Muscle of arm (tissue), 14 donors: ENCODE data around the gene CCDC68. TPM values are rescaled to one million over a fixed set of nuclear protein-coding genes. Genes with fewer than 3 reads are reported as not detected.
"Not testable (repeated sequence)": the region's sequence is repeated elsewhere in the genome, so short reads cannot be mapped to it uniquely, and the experiment has no call there.

Source experiments
- DNase-seq: peaks from one replicate; pipeline ENCODE4 v3.0.0-alpha.2; 2013
- long read RNA-seq, 11 donors: transcript quantifications; one replicate each; lab custom pipeline, GENCODE V29; 2026
- polyA plus RNA-seq, 12 donors: library from polyadenylated mRNA; unstranded; fragments of 120-200 nt; gene quantifications; one replicate each; pipeline ENCODE4 v1.2.1, GENCODE V29; 2013; ENCODE audit not compliant: insufficient read length in 12 of 12

The CCDC68 gene
- polyA plus RNA-seq: 10 to 100 TPM in 1 of 12 donors, 1 to 10 TPM in 5, under 1 TPM in 5, not detected in 1; 0.28 to 18.0 (median 1.2) TPM
- long read RNA-seq, donor 1, full-length matches to known transcripts: 1 of 1 reads
- long read RNA-seq, donor 1, partial matches to known transcripts: 0 of 1 reads
- long read RNA-seq, donor 1, other reads (novel, unspliced or antisense): 0 of 1 reads
- long read RNA-seq, donor 2: 0 reads
- long read RNA-seq, donor 3: 0 reads
- long read RNA-seq, donor 4: 0 reads
- long read RNA-seq, donor 5: 0 reads
- long read RNA-seq, donor 6: 0 reads
- long read RNA-seq, donor 7: 0 reads
- long read RNA-seq, donor 8: 0 reads
- long read RNA-seq, donor 9: 0 reads
- long read RNA-seq, donor 10: 0 reads
- long read RNA-seq, donor 11: 0 reads

- DNase-seq: no peak
Observed at GRCh38 chr18:54958704-54959625, at the start of gene CCDC68. Gene CCDC68 (minus strand): TSS chr18:54959461. CDS start chr18:54942791, 16,670 bp downstream.

GRCh38 chr18:55007602-55008001, 48.3 kb upstream of the CCDC68 start:
- DNase-seq: no peak

- DNase-seq: no peak
Observed at GRCh38 chr18:55003695-55004094, 44.4 kb upstream of the CCDC68 start.

GRCh38 chr18:55002261-55002660, 43.0 kb upstream of the CCDC68 start:
- no peak for DNase-seq

- DNase-seq: no peak
Observed at GRCh38 chr18:55001394-55002024, 42.2 kb upstream of the CCDC68 start.

GRCh38 chr18:55000529-55000928, 41.3 kb upstream of the CCDC68 start:
- DNase-seq: no peak

- no peak for DNase-seq
Observed at GRCh38 chr18:54999016-54999415, 39.8 kb upstream of the CCDC68 start.

GRCh38 chr18:54995421-54996143, 36.3 kb upstream of the CCDC68 start:
- DNase-seq: no peak

- peak; percentile 34 for DNase-seq
Observed at GRCh38 chr18:54991981-54992380, 32.7 kb upstream of the CCDC68 start.

GRCh38 chr18:54984908-54985307, 25.6 kb upstream of the CCDC68 start:
- no peak for DNase-seq

GRCh38 chr18:54983791-54984190, 24.5 kb upstream of the CCDC68 start:
- DNase-seq: no peak

GRCh38 chr18:54983041-54983686, 23.9 kb upstream of the CCDC68 start:
- DNase-seq: peak; percentile 48

GRCh38 chr18:54981076-54981475, 21.8 kb upstream of the CCDC68 start:
- no peak for DNase-seq

- no peak for DNase-seq
Observed at GRCh38 chr18:54975598-54975997, 16.3 kb upstream of the CCDC68 start.

- no peak for DNase-seq
Observed at GRCh38 chr18:54973046-54973445, 13.8 kb upstream of the CCDC68 start.

GRCh38 chr18:54968807-54969206, 9.5 kb upstream of the CCDC68 start:
- DNase-seq: no peak

GRCh38 chr18:54968237-54968636, 9.0 kb upstream of the CCDC68 start:
- not testable (repeated sequence) for DNase-seq

GRCh38 chr18:54967786-54968185, 8.5 kb upstream of the CCDC68 start:
- no peak for DNase-seq

- no peak for DNase-seq
Observed at GRCh38 chr18:54964741-54965140, 5.5 kb upstream of the CCDC68 start.

- DNase-seq: no peak
Observed at GRCh38 chr18:54962919-54963645, 3.8 kb upstream of the CCDC68 start.
